AG09309 (cell line): ENCODE results near the gene FHOD3.

Experiments used
- DNase-seq: peaks from one replicate; pipeline ENCODE4 v3.0.0-alpha.2; 2010; ENCODE audit warnings: low read depth
- H3K4me3 ChIP-seq: 2 replicates; pipeline ENCODE4 v1.5.1; 2011; ENCODE audit warnings: mild to moderate bottlenecking, low read depth, low read length, moderate library complexity; ENCODE audit not compliant: control insufficient read depth
- CTCF ChIP-seq: IDR thresholded peaks from 2 replicates; pipeline ENCODE4 v1.5.1; 2011; ENCODE audit warnings: mild to moderate bottlenecking, low read depth, low read length, inconsistent platforms; ENCODE audit not compliant: insufficient read depth, control insufficient read depth; ENCODE audit errors: missing control alignments

FHOD3 gene

GRCh38 chr18:36580266-36580665, 282.8 kb downstream of the FHOD3 start:
- no peak overlapping the region for H3K4me3 ChIP-seq
- DNase-seq = peak; percentile 20
- peak; percentile 10 for TF ChIP-seq CTCF

GRCh38 chr18:36580874-36581750, 283.6 kb downstream of the FHOD3 start:
- TF ChIP-seq CTCF = no peak
- no peak overlapping the region for H3K4me3 ChIP-seq
- peak; percentile 63 for DNase-seq

- no peak overlapping the region for H3K4me3 ChIP-seq
- DNase-seq = no peak
- TF ChIP-seq CTCF = no peak
These were observed 285.7 kb downstream of the FHOD3 start for GRCh38 chr18:36582988-36583745.

- no peak for TF ChIP-seq CTCF
- H3K4me3 ChIP-seq = no peak overlapping the region
- no peak for DNase-seq
These were observed 292.5 kb downstream of the FHOD3 start for GRCh38 chr18:36589857-36590543.

GRCh38 chr18:36590621-36591580, 293.4 kb downstream of the FHOD3 start:
- no peak overlapping the region for H3K4me3 ChIP-seq
- TF ChIP-seq CTCF = no peak
- no peak for DNase-seq
